Activated CD4-positive, alpha-beta memory T cell treated with anti-CD3 and anti-CD28 coated beads, Interleukin-2, amount 10 ng/mL, durations not matched to agents 7 days and 5 days (primary cell): Measurements from ENCODE around the gene FARP1. TPM values are rescaled to one million over a fixed set of nuclear protein-coding genes. Genes with fewer than 3 reads are reported as not detected.

Experiments
- CTCF ChIA-PET: fragments of 350-600 bp; sonication (Branson Sonifier 250); formaldehyde crosslinking; loops from one replicate; lab custom pipeline; 2021; ENCODE audit warnings: antibody characterized with exemption, inconsistent platforms; lab: Charles Lee
- POLR2A ChIA-PET: fragments of 350-600 bp; sonication (Branson Sonifier 250); formaldehyde crosslinking; loops from one replicate; lab custom pipeline; 2021; ENCODE audit warnings: antibody characterized with exemption; lab: Charles Lee
- DNase-seq: peaks from one replicate; pipeline ENCODE4 v3.0.0-alpha.2; 2020
- H3K27ac Mint-ChIP-seq: one replicate; pipeline ENCODE4 v1.8.0; 2021; ENCODE audit warnings: mild to moderate bottlenecking, mixed read lengths
- H3K27me3 Mint-ChIP-seq: one replicate; pipeline ENCODE4 v1.8.0; 2021; ENCODE audit warnings: mixed read lengths
- H3K36me3 Mint-ChIP-seq: one replicate; pipeline ENCODE4 v1.8.0; 2021; ENCODE audit warnings: low read depth, mixed read lengths
- H3K4me1 Mint-ChIP-seq: one replicate; pipeline ENCODE4 v1.8.0; 2021; ENCODE audit warnings: mixed read lengths
- H3K4me3 Mint-ChIP-seq: one replicate; pipeline ENCODE4 v1.8.0; 2021; ENCODE audit warnings: mild to moderate bottlenecking, mixed read lengths
- H3K9me3 Mint-ChIP-seq: one replicate; pipeline ENCODE4 v1.8.0; 2021; ENCODE audit warnings: mixed read lengths
- total RNA-seq, 2 experiments: library from RNA; stranded (reverse); gene quantifications; one replicate each; pipeline ENCODE4 v1.2.3, GENCODE V29; 2021

Gene FARP1
- total RNA-seq, 2 experiments from 2014 or later = 0.50 to 0.75 TPM

- Mint-ChIP-seq H3K36me3 (no peaks in the 10 kb centered on the region), H3K27ac (no peak overlapping the region), H3K27me3 (peaks cover 4% of the 10 kb centered on the region), H3K4me1 (no peaks in the 10 kb centered on the region), H3K4me3 (no peak overlapping the region), H3K9me3 (no peaks in the 10 kb centered on the region)
- DNase-seq = no peak
- POLR2A ChIA-PET = no interaction called here
- CTCF ChIA-PET = no interaction called here
These were observed 29.2 kb downstream of the FARP1 start for GRCh38 chr13:98171900-98172589.

GRCh38 chr13:98172590-98173422 lies 29.9 kb downstream of the FARP1 start:
- POLR2A ChIA-PET = no interaction called here
- no peak overlapping the region for H3K4me3 Mint-ChIP-seq
- no peaks in the 10 kb centered on the region for H3K4me1 Mint-ChIP-seq
- H3K27ac Mint-ChIP-seq = no peak overlapping the region
- DNase-seq = no peak
- H3K27me3 Mint-ChIP-seq = peaks cover 4% of the 10 kb centered on the region
- H3K36me3 Mint-ChIP-seq = no peaks in the 10 kb centered on the region
- CTCF ChIA-PET = no interaction called here
- no peaks in the 10 kb centered on the region for H3K9me3 Mint-ChIP-seq

GRCh38 chr13:98173431-98174152 lies 30.7 kb downstream of the FARP1 start:
- Mint-ChIP-seq H3K27ac (no peak overlapping the region), H3K9me3 (no peaks in the 10 kb centered on the region), H3K27me3 (peaks cover 4% of the 10 kb centered on the region), H3K4me1 (no peaks in the 10 kb centered on the region), H3K36me3 (no peaks in the 10 kb centered on the region), H3K4me3 (no peak overlapping the region)
- ChIA-PET POLR2A (no interaction called here), CTCF (no interaction called here)
- no peak for DNase-seq

GRCh38 chr13:98174307-98174706 lies 31.4 kb downstream of the FARP1 start:
- DNase-seq = no peak
- H3K4me1 Mint-ChIP-seq = no peaks in the 10 kb centered on the region
- no peaks in the 10 kb centered on the region for H3K9me3 Mint-ChIP-seq
- H3K4me3 Mint-ChIP-seq = no peak overlapping the region
- ChIA-PET POLR2A (no interaction called here), CTCF (no interaction called here)
- peaks cover 4% of the 10 kb centered on the region for H3K27me3 Mint-ChIP-seq
- no peak overlapping the region for H3K27ac Mint-ChIP-seq
- H3K36me3 Mint-ChIP-seq = no peaks in the 10 kb centered on the region

GRCh38 chr13:98175043-98175442 lies 32.1 kb downstream of the FARP1 start:
- Mint-ChIP-seq H3K9me3 (no peaks in the 10 kb centered on the region), H3K36me3 (no peaks in the 10 kb centered on the region), H3K4me1 (no peaks in the 10 kb centered on the region), H3K27ac (no peak overlapping the region), H3K27me3 (peaks cover 4% of the 10 kb centered on the region), H3K4me3 (no peak overlapping the region)
- ChIA-PET CTCF (no interaction called here), POLR2A (no interaction called here)
- DNase-seq = no peak

- ChIA-PET POLR2A (no interaction called here), CTCF (no interaction called here)
- DNase-seq = no peak
- H3K27ac Mint-ChIP-seq = no peak overlapping the region
- no peaks in the 10 kb centered on the region for H3K36me3 Mint-ChIP-seq
- H3K4me1 Mint-ChIP-seq = no peaks in the 10 kb centered on the region
- no peaks in the 10 kb centered on the region for H3K27me3 Mint-ChIP-seq
- no peak overlapping the region for H3K4me3 Mint-ChIP-seq
- H3K9me3 Mint-ChIP-seq = no peaks in the 10 kb centered on the region
These were observed 32.9 kb downstream of the FARP1 start for GRCh38 chr13:98175823-98176222.

GRCh38 chr13:98176777-98177608 lies 34.1 kb downstream of the FARP1 start, which contains the start of gene RNF113B:
Gene RNF113B, minus strand, starts transcription at chr13:98177269. Its CDS starts 33 bp downstream, at chr13:98177236.
- POLR2A ChIA-PET = no interaction called here
- Mint-ChIP-seq H3K9me3 (no peaks in the 10 kb centered on the region), H3K27me3 (peaks cover 2% of the 10 kb centered on the region), H3K36me3 (no peaks in the 10 kb centered on the region), H3K4me3 (no peak within 1 kb of the TSS), H3K4me1 (no peaks in the 10 kb centered on the region), H3K27ac (no peak within 1 kb of the TSS)
- DNase-seq = no peak
- CTCF ChIA-PET = no interaction called here

GRCh38 chr13:98180092-98180491 lies 37.2 kb downstream of the FARP1 start:
- H3K4me3 Mint-ChIP-seq = no peak overlapping the region
- no peak for DNase-seq
- no peaks in the 10 kb centered on the region for H3K9me3 Mint-ChIP-seq
- H3K4me1 Mint-ChIP-seq = no peaks in the 10 kb centered on the region
- POLR2A ChIA-PET = no interaction called here
- H3K27ac Mint-ChIP-seq = no peak overlapping the region
- H3K36me3 Mint-ChIP-seq = no peaks in the 10 kb centered on the region
- CTCF ChIA-PET = no interaction called here
- H3K27me3 Mint-ChIP-seq = peaks cover 2% of the 10 kb centered on the region

GRCh38 chr13:98181111-98181815 lies 38.4 kb downstream of the FARP1 start:
- Mint-ChIP-seq H3K4me3 (no peak overlapping the region), H3K4me1 (no peaks in the 10 kb centered on the region), H3K9me3 (no peaks in the 10 kb centered on the region), H3K36me3 (no peaks in the 10 kb centered on the region), H3K27ac (no peak overlapping the region), H3K27me3 (peaks cover 3% of the 10 kb centered on the region)
- ChIA-PET POLR2A (no interaction called here), CTCF (no interaction called here)
- DNase-seq = no peak

- ChIA-PET CTCF (no interaction called here), POLR2A (no interaction called here)
- Mint-ChIP-seq H3K36me3 (no peaks in the 10 kb centered on the region), H3K9me3 (no peaks in the 10 kb centered on the region), H3K4me1 (no peaks in the 10 kb centered on the region), H3K27ac (no peak overlapping the region), H3K27me3 (peaks cover 5% of the 10 kb centered on the region), H3K4me3 (no peak overlapping the region)
- DNase-seq = no peak
These were observed 39.3 kb downstream of the FARP1 start for GRCh38 chr13:98182153-98182552.

- Mint-ChIP-seq H3K4me1 (no peaks in the 10 kb centered on the region), H3K27ac (no peak overlapping the region), H3K4me3 (no peak overlapping the region), H3K9me3 (no peaks in the 10 kb centered on the region), H3K36me3 (no peaks in the 10 kb centered on the region), H3K27me3 (peaks cover 5% of the 10 kb centered on the region)
- DNase-seq = no peak
- ChIA-PET POLR2A (no interaction called here), CTCF (no interaction called here)
These were observed 39.7 kb downstream of the FARP1 start for GRCh38 chr13:98182589-98182988.

- ChIA-PET POLR2A (no interaction called here), CTCF (no interaction called here)
- Mint-ChIP-seq H3K36me3 (no peaks in the 10 kb centered on the region), H3K4me1 (no peaks in the 10 kb centered on the region), H3K27me3 (peaks cover 5% of the 10 kb centered on the region), H3K27ac (no peak overlapping the region), H3K4me3 (no peak overlapping the region), H3K9me3 (no peaks in the 10 kb centered on the region)
- DNase-seq = no peak
These were observed 41.9 kb downstream of the FARP1 start for GRCh38 chr13:98184792-98185191.
